Trophoblast cell (in vitro differentiated cells and primary cell): ENCODE measurements around the gene SPATA6L.

Experiments
- DNase-seq, 2 donors: peaks; one replicate each; pipeline ENCODE4 v3.0.0-alpha.2; 2016
- H2AFZ ChIP-seq: 2 replicates; pipeline ENCODE4 v1.6.1; 2013; ENCODE audit warnings: low read length, moderate library complexity, mild to moderate bottlenecking; ENCODE audit not compliant: insufficient read depth, poor library complexity
- H2AK5ac ChIP-seq: 2 replicates; pipeline ENCODE4 v1.6.1; 2013; ENCODE audit warnings: mild to moderate bottlenecking, low read length
- H2BK120ac ChIP-seq: 2 replicates; pipeline ENCODE4 v1.6.1; 2013; ENCODE audit warnings: low read length, mild to moderate bottlenecking, moderate library complexity; ENCODE audit not compliant: insufficient read depth, poor library complexity
- H2BK12ac ChIP-seq: 2 replicates; pipeline ENCODE4 v1.6.1; 2013; ENCODE audit warnings: mild to moderate bottlenecking, low read length, moderate library complexity
- H2BK5ac ChIP-seq: 2 replicates; pipeline ENCODE4 v1.6.1; 2013; ENCODE audit warnings: low read length, low read depth, moderate library complexity, mild to moderate bottlenecking; ENCODE audit not compliant: poor library complexity
- H3K14ac ChIP-seq: 2 replicates; pipeline ENCODE4 v1.6.1; 2013; ENCODE audit warnings: mild to moderate bottlenecking, low read length
- H3K18ac ChIP-seq: 2 replicates; pipeline ENCODE4 v1.6.1; 2013; ENCODE audit warnings: mild to moderate bottlenecking, low read length
- H3K23ac ChIP-seq: 2 replicates; pipeline ENCODE4 v1.6.1; 2013; ENCODE audit warnings: low read length
- H3K27ac ChIP-seq: 2 replicates; pipeline ENCODE4 v1.5.1; 2013; ENCODE audit warnings: low read depth, mild to moderate bottlenecking, inconsistent platforms, low read length, moderate library complexity
- H3K27me3 ChIP-seq: 2 replicates; pipeline ENCODE4 v1.6.1; 2013; ENCODE audit warnings: inconsistent platforms, mild to moderate bottlenecking, low read length, moderate library complexity; ENCODE audit not compliant: insufficient read depth
- H3K36me3 ChIP-seq, 2 experiments: 1 replicate in 1 of 2; 2 replicates in 1 of 2; pipeline ENCODE4 v1.6.1; 2013; ENCODE audit warnings: low read length in 2 of 2, mild to moderate bottlenecking in 2 of 2, moderate library complexity in 1 of 2; ENCODE audit not compliant: insufficient read depth in 2 of 2, control insufficient read depth in 1 of 2
- H3K4ac ChIP-seq: 2 replicates; pipeline ENCODE4 v1.6.1; 2013; ENCODE audit warnings: low read depth, mild to moderate bottlenecking, low read length, moderate library complexity
- H3K4me1 ChIP-seq, 2 experiments: 1 replicate in 1 of 2; 2 replicates in 1 of 2; pipeline ENCODE4 v1.6.1; 2013; ENCODE audit warnings: low read length in 2 of 2, mild to moderate bottlenecking in 2 of 2, moderate library complexity in 1 of 2; ENCODE audit not compliant: insufficient read depth in 2 of 2, control insufficient read depth in 1 of 2
- H3K4me2 ChIP-seq: 2 replicates; pipeline ENCODE4 v1.6.1; 2013; ENCODE audit warnings: inconsistent platforms, mild to moderate bottlenecking, low read length, moderate library complexity
- H3K4me3 ChIP-seq: 2 replicates; pipeline ENCODE4 v1.5.1; 2013; ENCODE audit warnings: mild to moderate bottlenecking, low read depth, low read length, inconsistent platforms
- H3K79me1 ChIP-seq: one replicate; pipeline ENCODE4 v1.6.1; 2013; ENCODE audit warnings: low read length
- H3K79me2 ChIP-seq: 2 replicates; pipeline ENCODE4 v1.6.1; 2013; ENCODE audit warnings: low read length, mild to moderate bottlenecking; ENCODE audit not compliant: control insufficient read depth, insufficient read depth, poor library complexity
- H3K9ac ChIP-seq: 2 replicates; pipeline ENCODE4 v1.6.1; 2013; ENCODE audit warnings: mild to moderate bottlenecking, low read length
- H3K9me3 ChIP-seq: 2 replicates; pipeline ENCODE4 v1.6.1; 2013; ENCODE audit warnings: low read depth, mild to moderate bottlenecking, control low read depth, inconsistent platforms, low read length; ENCODE audit not compliant: insufficient read depth
- H4K12ac ChIP-seq: 2 replicates; pipeline ENCODE4 v1.6.1; 2013; ENCODE audit warnings: low read depth, mild to moderate bottlenecking, low read length, moderate library complexity
- H4K8ac ChIP-seq: 2 replicates; pipeline ENCODE4 v1.6.1; 2013; ENCODE audit warnings: low read depth, mild to moderate bottlenecking, low read length, moderate library complexity
- H4K91ac ChIP-seq: one replicate; pipeline ENCODE4 v1.6.1; 2013; ENCODE audit warnings: low read depth, mild to moderate bottlenecking, low read length, moderate library complexity
- WGBS: extraction: QIAGEN DNeasy Blood & Tissue Kit; methylation state at CpG from one replicate; pipeline ENCODE4 v1.1.7; 2013; ENCODE audit warnings: missing lambda C conversion rate; ENCODE audit not compliant: insufficient read length, insufficient coverage; ENCODE audit errors: extremely low coverage; 5-methylcytosine and 5-hydroxymethylcytosine counted together

Gene SPATA6L

GRCh38 chr9:4642351-4642750, 23.9 kb downstream of the SPATA6L start:
- no peaks in the 10 kb centered on the region for H3K4me1 ChIP-seq

GRCh38 chr9:4640027-4640426, 26.3 kb downstream of the SPATA6L start:
- H3K4me1 ChIP-seq, result no peaks in the 10 kb centered on the region
- no peaks in the 10 kb centered on the region for H3K79me1 ChIP-seq
- H2BK5ac ChIP-seq, result no peak overlapping the region
- no peaks in the 10 kb centered on the region for H3K27me3 ChIP-seq
- H3K36me3 ChIP-seq, result peaks cover 0 to 2% of the 10 kb centered on the region in 2 experiments
- H2BK120ac ChIP-seq, result no peak overlapping the region
- no peaks in the 10 kb centered on the region for H3K79me2 ChIP-seq
- peak; percentile 3 to 18 for DNase-seq
- no peak overlapping the region for H2AFZ ChIP-seq
- H3K18ac ChIP-seq, result no peak overlapping the region
- H3K9me3 ChIP-seq, result no peaks in the 10 kb centered on the region
- H4K91ac ChIP-seq, result no peak overlapping the region
- no peak overlapping the region for H3K23ac ChIP-seq
- no peak overlapping the region for H2BK12ac ChIP-seq
- H3K4me3 ChIP-seq, result no peak overlapping the region
- no CpG with 5 or more reads among the region's 2 CpGs for WGBS
- H3K14ac ChIP-seq, result no peak overlapping the region
- H3K9ac ChIP-seq, result no peak overlapping the region
- H3K4me2 ChIP-seq, result no peak overlapping the region
- H3K27ac ChIP-seq, result no peak overlapping the region
- H4K8ac ChIP-seq, result no peak overlapping the region
- H2AK5ac ChIP-seq, result no peak overlapping the region
- no peak overlapping the region for H3K4ac ChIP-seq
- no peak overlapping the region for H4K12ac ChIP-seq

More at GRCh38 chr9:4642351-4642750, 23.9 kb downstream of the SPATA6L start:
- Histone ChIP-seq H3K79me2 (no peaks in the 10 kb centered on the region), H4K12ac (no peak overlapping the region), H3K4me2 (no peak overlapping the region), H3K4ac (no peak overlapping the region), H4K91ac (no peak overlapping the region), H4K8ac (no peak overlapping the region), H3K27ac (no peak overlapping the region), H2AK5ac (no peak overlapping the region), H2AFZ (no peak overlapping the region), H2BK12ac (no peak overlapping the region), H3K14ac (no peak overlapping the region), H2BK120ac (no peak overlapping the region), H3K9ac (no peak overlapping the region), H3K79me1 (no peaks in the 10 kb centered on the region), H3K18ac (no peak overlapping the region), H3K36me3 (peaks cover 0 to 2% of the 10 kb centered on the region in 2 experiments), H3K4me3 (no peak overlapping the region), H3K9me3 (no peaks in the 10 kb centered on the region), H3K23ac (no peak overlapping the region), H2BK5ac (no peak overlapping the region), H3K27me3 (no peaks in the 10 kb centered on the region)
- no CpG with 5 or more reads among the region's 2 CpGs for WGBS
- no peak for DNase-seq

- no peak overlapping the region for H3K14ac ChIP-seq
- no peaks in the 10 kb centered on the region for H3K9me3 ChIP-seq
- H2AK5ac ChIP-seq, result no peak overlapping the region
- H4K91ac ChIP-seq, result no peak overlapping the region
- no peaks in the 10 kb centered on the region for H3K79me2 ChIP-seq
- H3K79me1 ChIP-seq, result no peaks in the 10 kb centered on the region
- no peak overlapping the region for H2AFZ ChIP-seq
- H2BK5ac ChIP-seq, result no peak overlapping the region
- no peak overlapping the region for H3K9ac ChIP-seq
- no peak overlapping the region for H4K12ac ChIP-seq
- H3K4me2 ChIP-seq, result no peak overlapping the region
- no CpG with 5 or more reads among the region's 2 CpGs for WGBS
- H4K8ac ChIP-seq, result no peak overlapping the region
- no peak overlapping the region for H3K4me3 ChIP-seq
- no peak overlapping the region for H3K18ac ChIP-seq
- H2BK12ac ChIP-seq, result no peak overlapping the region
- no peaks in the 10 kb centered on the region for H3K4me1 ChIP-seq
- no peak overlapping the region for H3K23ac ChIP-seq
- H3K27me3 ChIP-seq, result no peaks in the 10 kb centered on the region
- no peak for DNase-seq
- no peak overlapping the region for H3K27ac ChIP-seq
- peaks cover 0 to 2% of the 10 kb centered on the region in 2 experiments for H3K36me3 ChIP-seq
- H3K4ac ChIP-seq, result no peak overlapping the region
- H2BK120ac ChIP-seq, result no peak overlapping the region
Observed at GRCh38 chr9:4639420-4639819, 26.9 kb downstream of the SPATA6L start.

GRCh38 chr9:4638968-4639367, 27.3 kb downstream of the SPATA6L start:
- Histone ChIP-seq H3K18ac (no peak overlapping the region), H3K27me3 (no peaks in the 10 kb centered on the region), H4K8ac (no peak overlapping the region), H3K14ac (no peak overlapping the region), H2BK5ac (no peak overlapping the region), H3K36me3 (peaks cover 0 to 2% of the 10 kb centered on the region in 2 experiments), H2BK120ac (no peak overlapping the region), H3K79me1 (no peaks in the 10 kb centered on the region), H3K4me3 (no peak overlapping the region), H3K4me1 (no peaks in the 10 kb centered on the region), H3K27ac (no peak overlapping the region), H3K9me3 (no peaks in the 10 kb centered on the region), H3K4ac (no peak overlapping the region), H3K23ac (no peak overlapping the region), H2BK12ac (no peak overlapping the region), H4K12ac (no peak overlapping the region), H3K4me2 (no peak overlapping the region), H2AFZ (no peak overlapping the region), H3K79me2 (no peaks in the 10 kb centered on the region), H2AK5ac (no peak overlapping the region), H4K91ac (no peak overlapping the region), H3K9ac (no peak overlapping the region)
- DNase-seq, result no peak
- no CpG with 5 or more reads among the region's 3 CpGs for WGBS
